SK-N-SH treated with all-trans-retinoic acid at 6 μM for 48 hours (cell line): ENCODE measurements around the gene IFT25.

Source experiments
- ARNTL ChIP-seq: fragments of 450-650 bp; formaldehyde crosslinking; IDR thresholded peaks from 2 replicates; pipeline ENCODE4 v1.5.0; 2020; ENCODE audit warnings: low read depth, mild to moderate bottlenecking, moderate library complexity, borderline replicate concordance
- BACH2 ChIP-seq: fragments of 250-450 bp; sonication (Bioruptor Pico); IDR thresholded peaks from 2 replicates; pipeline ENCODE4 v1.9.0; 2021; ENCODE audit warnings: mild to moderate bottlenecking, borderline replicate concordance
- CREB5 ChIP-seq: fragments of 250-450 bp; sonication (Bioruptor Pico); IDR thresholded peaks from 2 replicates; pipeline ENCODE4 v1.5.1; 2020; ENCODE audit warnings: low read depth, mild to moderate bottlenecking, moderate library complexity
- ESRRG ChIP-seq: fragments of 250-450 bp; sonication (Bioruptor Pico); IDR thresholded peaks from 2 replicates; pipeline ENCODE4 v1.6.1; 2021; ENCODE audit warnings: mild to moderate bottlenecking
- OSR1 ChIP-seq: fragments of 250-450 bp; sonication (Bioruptor Pico); IDR thresholded peaks from 2 replicates; pipeline ENCODE4 v1.8.0; 2022; ENCODE audit warnings: moderate library complexity, mild to moderate bottlenecking, inconsistent platforms
- RARB ChIP-seq: fragments of 250-450 bp; sonication (Bioruptor Pico); IDR thresholded peaks from 2 replicates; pipeline ENCODE4 v1.8.0; 2021; ENCODE audit warnings: mild to moderate bottlenecking, moderate library complexity
- TCF4 ChIP-seq: fragments of 250-450 bp; sonication (Bioruptor Pico); IDR thresholded peaks from 2 replicates; pipeline ENCODE4 v1.8.0; 2021; ENCODE audit warnings: mild to moderate bottlenecking, moderate library complexity, borderline replicate concordance
- ZC3H10 ChIP-seq: fragments of 250-450 bp; sonication (Bioruptor Pico); IDR thresholded peaks from 2 replicates; pipeline ENCODE4 v1.5.1; 2021; ENCODE audit warnings: mild to moderate bottlenecking, moderate library complexity
- ZFP3 ChIP-seq: fragments of 250-450 bp; sonication (Bioruptor Pico); IDR thresholded peaks from 2 replicates; pipeline ENCODE4 v1.5.0; 2020; ENCODE audit warnings: mild to moderate bottlenecking, moderate library complexity
- ZFP30 ChIP-seq: fragments of 450-650 bp; formaldehyde crosslinking; IDR thresholded peaks from 2 replicates; pipeline ENCODE4 v1.5.0; 2022; ENCODE audit warnings: mild to moderate bottlenecking, moderate library complexity
- TF ChIP-seq, protein P1 (sequence below): fragments of 250-450 bp; sonication (Bioruptor Pico); IDR thresholded peaks from 2 replicates; pipeline ENCODE4 v1.5.0; 2020; ENCODE audit warnings: mild to moderate bottlenecking, moderate library complexity
- TF ChIP-seq, protein P2 (sequence below): fragments of 250-450 bp; sonication (Bioruptor Pico); IDR thresholded peaks from 2 replicates; pipeline ENCODE4 v1.5.1; 2021; ENCODE audit warnings: mild to moderate bottlenecking, moderate library complexity
- TF ChIP-seq, protein P3 (sequence below): fragments of 250-450 bp; sonication (Bioruptor Pico); IDR thresholded peaks from 2 replicates; pipeline ENCODE4 v1.8.0; 2020; ENCODE audit warnings: mild to moderate bottlenecking, moderate library complexity, borderline replicate concordance

- TF ChIP-seq ARNTL: no peak
- TF ChIP-seq ZFP30 (CRISPR knock-in tag): no peak
- TF ChIP-seq TCF4 (CRISPR knock-in tag): no peak
- TF ChIP-seq, protein P1, sequence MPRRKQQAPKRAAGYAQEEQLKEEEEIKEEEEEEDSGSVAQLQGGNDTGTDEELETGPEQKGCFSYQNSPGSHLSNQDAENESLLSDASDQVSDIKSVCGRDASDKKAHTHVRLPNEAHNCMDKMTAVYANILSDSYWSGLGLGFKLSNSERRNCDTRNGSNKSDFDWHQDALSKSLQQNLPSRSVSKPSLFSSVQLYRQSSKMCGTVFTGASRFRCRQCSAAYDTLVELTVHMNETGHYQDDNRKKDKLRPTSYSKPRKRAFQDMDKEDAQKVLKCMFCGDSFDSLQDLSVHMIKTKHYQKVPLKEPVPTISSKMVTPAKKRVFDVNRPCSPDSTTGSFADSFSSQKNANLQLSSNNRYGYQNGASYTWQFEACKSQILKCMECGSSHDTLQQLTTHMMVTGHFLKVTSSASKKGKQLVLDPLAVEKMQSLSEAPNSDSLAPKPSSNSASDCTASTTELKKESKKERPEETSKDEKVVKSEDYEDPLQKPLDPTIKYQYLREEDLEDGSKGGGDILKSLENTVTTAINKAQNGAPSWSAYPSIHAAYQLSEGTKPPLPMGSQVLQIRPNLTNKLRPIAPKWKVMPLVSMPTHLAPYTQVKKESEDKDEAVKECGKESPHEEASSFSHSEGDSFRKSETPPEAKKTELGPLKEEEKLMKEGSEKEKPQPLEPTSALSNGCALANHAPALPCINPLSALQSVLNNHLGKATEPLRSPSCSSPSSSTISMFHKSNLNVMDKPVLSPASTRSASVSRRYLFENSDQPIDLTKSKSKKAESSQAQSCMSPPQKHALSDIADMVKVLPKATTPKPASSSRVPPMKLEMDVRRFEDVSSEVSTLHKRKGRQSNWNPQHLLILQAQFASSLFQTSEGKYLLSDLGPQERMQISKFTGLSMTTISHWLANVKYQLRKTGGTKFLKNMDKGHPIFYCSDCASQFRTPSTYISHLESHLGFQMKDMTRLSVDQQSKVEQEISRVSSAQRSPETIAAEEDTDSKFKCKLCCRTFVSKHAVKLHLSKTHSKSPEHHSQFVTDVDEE: no peak
- no peak for TF ChIP-seq ESRRG
- TF ChIP-seq, protein P2, sequence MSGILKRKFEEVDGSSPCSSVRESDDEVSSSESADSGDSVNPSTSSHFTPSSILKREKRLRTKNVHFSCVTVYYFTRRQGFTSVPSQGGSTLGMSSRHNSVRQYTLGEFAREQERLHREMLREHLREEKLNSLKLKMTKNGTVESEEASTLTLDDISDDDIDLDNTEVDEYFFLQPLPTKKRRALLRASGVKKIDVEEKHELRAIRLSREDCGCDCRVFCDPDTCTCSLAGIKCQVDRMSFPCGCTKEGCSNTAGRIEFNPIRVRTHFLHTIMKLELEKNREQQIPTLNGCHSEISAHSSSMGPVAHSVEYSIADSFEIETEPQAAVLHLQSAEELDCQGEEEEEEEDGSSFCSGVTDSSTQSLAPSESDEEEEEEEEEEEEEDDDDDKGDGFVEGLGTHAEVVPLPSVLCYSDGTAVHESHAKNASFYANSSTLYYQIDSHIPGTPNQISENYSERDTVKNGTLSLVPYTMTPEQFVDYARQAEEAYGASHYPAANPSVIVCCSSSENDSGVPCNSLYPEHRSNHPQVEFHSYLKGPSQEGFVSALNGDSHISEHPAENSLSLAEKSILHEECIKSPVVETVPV (CRISPR knock-in tag): no peak
- TF ChIP-seq ZFP3: no peak
- TF ChIP-seq RARB (CRISPR knock-in tag): no peak
- TF ChIP-seq ZC3H10 (CRISPR knock-in tag): no peak
- no peak for TF ChIP-seq CREB5 (CRISPR knock-in tag)
- TF ChIP-seq, protein P3, sequence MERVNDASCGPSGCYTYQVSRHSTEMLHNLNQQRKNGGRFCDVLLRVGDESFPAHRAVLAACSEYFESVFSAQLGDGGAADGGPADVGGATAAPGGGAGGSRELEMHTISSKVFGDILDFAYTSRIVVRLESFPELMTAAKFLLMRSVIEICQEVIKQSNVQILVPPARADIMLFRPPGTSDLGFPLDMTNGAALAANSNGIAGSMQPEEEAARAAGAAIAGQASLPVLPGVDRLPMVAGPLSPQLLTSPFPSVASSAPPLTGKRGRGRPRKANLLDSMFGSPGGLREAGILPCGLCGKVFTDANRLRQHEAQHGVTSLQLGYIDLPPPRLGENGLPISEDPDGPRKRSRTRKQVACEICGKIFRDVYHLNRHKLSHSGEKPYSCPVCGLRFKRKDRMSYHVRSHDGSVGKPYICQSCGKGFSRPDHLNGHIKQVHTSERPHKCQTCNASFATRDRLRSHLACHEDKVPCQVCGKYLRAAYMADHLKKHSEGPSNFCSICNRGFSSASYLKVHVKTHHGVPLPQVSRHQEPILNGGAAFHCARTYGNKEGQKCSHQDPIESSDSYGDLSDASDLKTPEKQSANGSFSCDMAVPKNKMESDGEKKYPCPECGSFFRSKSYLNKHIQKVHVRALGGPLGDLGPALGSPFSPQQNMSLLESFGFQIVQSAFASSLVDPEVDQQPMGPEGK (CRISPR knock-in tag): no peak
- TF ChIP-seq OSR1: no peak
- TF ChIP-seq BACH2: no peak
These were observed 50.9 kb downstream of the IFT25 start for GRCh38 chr1:53894644-53895043.
